Measurements from ENCODE around the gene ATP1A4.

The ATP1A4 gene

DNA sequence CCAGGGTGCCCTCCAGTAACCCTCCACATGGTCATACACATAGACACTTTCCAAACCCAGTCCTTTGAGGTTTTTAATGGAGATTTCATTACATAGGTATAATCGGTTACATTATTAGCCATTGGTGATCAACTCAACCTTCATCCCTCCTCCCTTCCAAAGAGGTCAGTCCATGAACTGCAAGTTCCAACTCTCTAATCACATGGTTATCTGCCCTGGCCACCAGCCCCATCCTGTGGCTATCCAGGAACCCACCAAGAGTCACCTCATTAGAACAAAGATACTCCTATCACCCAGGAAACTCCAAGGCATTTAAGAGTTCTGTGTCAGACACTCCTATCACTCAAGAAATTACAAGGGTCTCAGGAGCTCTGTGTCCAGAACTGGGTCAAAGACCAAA lies 12.2 kb downstream of the ATP1A4 start:
- H3K4me3 ChIP-seq (ENCODE audit: low read depth, low read length) = no peak overlapping the region
- no peak for DNase-seq (ENCODE audit: low read depth)
- TF ChIP-seq CTCF (IDR thresholded peaks at IDR 0.05; ENCODE audit: control insufficient read depth, extremely low read depth, insufficient read depth) = 0 out of 2 replicates have a peak, but pooled peaks have one; percentile 2

DNA sequence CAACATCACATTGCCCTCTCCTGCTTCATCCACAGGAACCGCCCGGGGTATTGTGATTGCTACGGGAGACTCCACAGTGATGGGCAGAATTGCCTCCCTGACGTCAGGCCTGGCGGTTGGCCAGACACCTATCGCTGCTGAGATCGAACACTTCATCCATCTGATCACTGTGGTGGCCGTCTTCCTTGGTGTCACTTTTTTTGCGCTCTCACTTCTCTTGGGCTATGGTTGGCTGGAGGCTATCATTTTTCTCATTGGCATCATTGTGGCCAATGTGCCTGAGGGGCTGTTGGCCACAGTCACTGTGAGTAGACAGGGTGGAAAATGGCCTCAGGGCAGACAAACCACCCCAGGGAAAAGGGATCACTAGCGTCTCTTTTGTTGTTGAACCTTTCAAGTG lies 12.7 kb downstream of the ATP1A4 start:
- no peak overlapping the region for H3K4me3 ChIP-seq (ENCODE audit: low read depth, low read length)
- TF ChIP-seq CTCF (IDR thresholded peaks at IDR 0.05; ENCODE audit: control insufficient read depth, extremely low read depth, insufficient read depth) = no peak
- no peak for DNase-seq (ENCODE audit: low read depth)

GRCh38 chr1:160166166-160166868 lies 14.9 kb downstream of the ATP1A4 start:
- TF ChIP-seq CTCF (IDR thresholded peaks at IDR 0.05; ENCODE audit: control insufficient read depth, extremely low read depth, insufficient read depth) = no peak
- no peak for DNase-seq (ENCODE audit: low read depth)

DNA sequence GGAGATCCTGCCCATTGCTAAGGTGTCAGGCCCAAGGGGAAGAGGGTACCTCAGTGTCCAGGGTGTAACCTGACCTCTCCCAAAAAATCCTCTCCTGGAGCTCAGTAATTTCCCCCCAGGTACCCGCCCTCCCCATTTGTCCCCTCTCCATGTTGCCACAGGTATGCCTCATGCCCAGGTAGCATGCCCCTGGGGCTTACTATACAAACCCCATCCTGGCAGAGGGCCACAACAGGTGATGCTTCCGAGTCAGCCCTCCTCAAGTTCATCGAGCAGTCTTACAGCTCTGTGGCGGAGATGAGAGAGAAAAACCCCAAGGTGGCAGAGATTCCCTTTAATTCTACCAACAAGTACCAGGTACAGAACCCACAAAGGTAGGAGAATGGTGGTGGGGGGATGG lies 15.7 kb downstream of the ATP1A4 start:
- TF ChIP-seq CTCF (IDR thresholded peaks at IDR 0.05; ENCODE audit: control insufficient read depth, extremely low read depth, insufficient read depth) = no peak
- H3K4me3 ChIP-seq (ENCODE audit: low read depth, low read length) = no peak overlapping the region
- DNase-seq (ENCODE audit: low read depth) = no peak

More at GRCh38 chr1:160166166-160166868, 14.9 kb downstream of the ATP1A4 start:
- H3K4me3 ChIP-seq (ENCODE audit: low read depth, low read length) = no peak overlapping the region

DNA sequence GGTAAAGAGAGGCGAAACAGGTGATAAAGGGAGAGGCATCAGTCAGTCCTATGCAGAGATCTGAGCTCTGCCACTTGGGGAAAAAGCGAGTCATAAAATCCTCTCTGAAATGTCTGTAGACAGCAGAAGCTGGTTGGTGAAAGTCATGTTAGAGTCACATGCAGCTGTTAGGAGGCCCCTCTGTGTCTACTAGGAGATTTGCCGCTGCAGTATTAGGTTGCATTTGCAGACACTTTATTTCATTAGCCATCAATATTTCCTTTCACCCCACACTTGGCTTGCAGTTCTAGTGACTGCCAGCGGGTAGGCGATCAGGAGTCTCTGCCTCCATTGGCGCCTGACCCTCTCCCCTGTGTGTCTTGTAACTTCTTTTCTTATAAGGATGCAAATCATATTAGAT lies 16.2 kb downstream of the ATP1A4 start:
- no peak for DNase-seq (ENCODE audit: low read depth)
- no peak for TF ChIP-seq CTCF (IDR thresholded peaks at IDR 0.05; ENCODE audit: control insufficient read depth, extremely low read depth, insufficient read depth)
- no peak overlapping the region for H3K4me3 ChIP-seq (ENCODE audit: low read depth, low read length)

DNA sequence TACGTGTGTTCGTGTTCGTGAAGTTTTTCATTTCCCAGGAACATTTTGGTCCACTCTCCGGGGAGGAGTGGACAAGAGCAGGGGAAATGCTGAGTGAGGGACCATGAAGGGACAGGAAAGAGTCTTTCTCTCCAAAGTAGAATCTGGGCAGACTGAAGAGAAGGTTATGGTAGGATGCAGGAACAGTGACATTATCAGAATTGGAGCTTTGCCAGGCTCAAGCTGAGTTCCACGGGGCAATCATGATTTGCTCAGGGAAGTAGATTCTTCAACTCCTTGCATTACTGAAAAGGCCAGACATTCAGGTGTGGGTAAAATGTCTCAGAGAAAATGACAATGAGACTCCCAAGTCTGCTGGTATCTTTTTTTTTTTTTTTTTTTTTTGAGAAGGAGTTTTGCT lies 16.6 kb downstream of the ATP1A4 start:
- TF ChIP-seq CTCF (IDR thresholded peaks at IDR 0.05; ENCODE audit: control insufficient read depth, extremely low read depth, insufficient read depth) = no peak
- H3K4me3 ChIP-seq (ENCODE audit: low read depth, low read length) = no peak overlapping the region
- no peak for DNase-seq (ENCODE audit: low read depth)

Measured in LNCaP clone FGC (cell line).